ENCODE results near the gene RGL2.

Gene RGL2

GRCh38 chr6:33315793-33316602 is 17.3 kb upstream of the RGL2 start:
- H3K9me3 ChIP-seq (ENCODE audit: low read length): no peaks in the 10 kb centered on the region
- peaks cover 52% of the 10 kb centered on the region for H3K4me1 ChIP-seq (ENCODE audit: insufficient read depth, low read length, severe bottlenecking)
- H3K27me3 ChIP-seq (ENCODE audit: insufficient read depth, low read length): no peaks in the 10 kb centered on the region
- peaks cover 12% of the 10 kb centered on the region for H3K79me2 ChIP-seq (ENCODE audit: insufficient read depth, low read length)
- no peak overlapping the region for H3K9ac ChIP-seq (ENCODE audit: low read length)
- H4K20me1 ChIP-seq (ENCODE audit: insufficient read depth, low read length): no peaks in the 10 kb centered on the region
- H3K36me3 ChIP-seq (ENCODE audit: insufficient read depth, low read length): peaks cover 35% of the 10 kb centered on the region
- H3K4me3 ChIP-seq (ENCODE audit: low read depth, low read length, poor library complexity, severe bottlenecking): no peak overlapping the region
- 0 out of 2 replicates have a peak, but pooled peaks cover 4% of the 10 kb centered on the region for H3F3A ChIP-seq (ENCODE audit: insufficient read depth, low read length)
- no peak overlapping the region for H3K4me2 ChIP-seq (ENCODE audit: low read length)
- H2AFZ ChIP-seq (ENCODE audit: low read length): no peak overlapping the region
- H3K27ac ChIP-seq (ENCODE audit: low read depth, low read length, poor library complexity, severe bottlenecking): no peak overlapping the region
- TF ChIP-seq EZH2 (IDR thresholded peaks at IDR 0.05; ENCODE audit: borderline replicate concordance, low read length): no peak
- no peak for TF ChIP-seq CTCF (IDR thresholded peaks at IDR 0.05; ENCODE audit: low read length)
- no peaks in the 10 kb centered on the region for H3K9me2 ChIP-seq (ENCODE audit: low read depth, low read length)

- no peak overlapping the region for H3K9ac ChIP-seq (ENCODE audit: low read length)
- H3F3A ChIP-seq (ENCODE audit: insufficient read depth, low read length): 0 out of 2 replicates have a peak, but pooled peaks cover 4% of the 10 kb centered on the region
- H3K36me3 ChIP-seq (ENCODE audit: insufficient read depth, low read length): peaks cover 27% of the 10 kb centered on the region
- H3K4me3 ChIP-seq (ENCODE audit: low read depth, low read length, poor library complexity, severe bottlenecking): peak overlapping the region; percentile 85
- H3K79me2 ChIP-seq (ENCODE audit: insufficient read depth, low read length): peaks cover 16% of the 10 kb centered on the region
- H2AFZ ChIP-seq (ENCODE audit: low read length): no peak overlapping the region
- no peaks in the 10 kb centered on the region for H4K20me1 ChIP-seq (ENCODE audit: insufficient read depth, low read length)
- no peak for TF ChIP-seq CTCF (IDR thresholded peaks at IDR 0.05; ENCODE audit: low read length)
- no peak for TF ChIP-seq EZH2 (IDR thresholded peaks at IDR 0.05; ENCODE audit: borderline replicate concordance, low read length)
- no peaks in the 10 kb centered on the region for H3K9me3 ChIP-seq (ENCODE audit: low read length)
- no peaks in the 10 kb centered on the region for H3K9me2 ChIP-seq (ENCODE audit: low read depth, low read length)
- no peaks in the 10 kb centered on the region for H3K27me3 ChIP-seq (ENCODE audit: insufficient read depth, low read length)
- H3K27ac ChIP-seq (ENCODE audit: low read depth, low read length, poor library complexity, severe bottlenecking): peak overlapping the region; percentile 94
- peaks cover 44% of the 10 kb centered on the region for H3K4me1 ChIP-seq (ENCODE audit: insufficient read depth, low read length, severe bottlenecking)
- H3K4me2 ChIP-seq (ENCODE audit: low read length): peak overlapping the region; percentile 89; the same call in 1 of the 2 replicates
These were observed 16.4 kb upstream of the RGL2 start for GRCh38 chr6:33314943-33315792.

GRCh38 chr6:33314515-33314942 is 15.8 kb upstream of the RGL2 start:
- Histone ChIP-seq H3K27ac (ENCODE audit: low read depth, low read length, poor library complexity, severe bottlenecking) (peak overlapping the region; percentile 94), H3K4me2 (ENCODE audit: low read length) (peak overlapping the region; percentile 89), H4K20me1 (ENCODE audit: insufficient read depth, low read length) (no peaks in the 10 kb centered on the region), H3K9me3 (ENCODE audit: low read length) (no peaks in the 10 kb centered on the region), H3K27me3 (ENCODE audit: insufficient read depth, low read length) (no peaks in the 10 kb centered on the region), H3F3A (ENCODE audit: insufficient read depth, low read length) (0 out of 2 replicates have a peak, but pooled peaks cover 4% of the 10 kb centered on the region), H3K4me3 (ENCODE audit: low read depth, low read length, poor library complexity, severe bottlenecking) (peak overlapping the region; percentile 85), H3K9ac (ENCODE audit: low read length) (peak overlapping the region; percentile 83), H3K79me2 (ENCODE audit: insufficient read depth, low read length) (peaks cover 16% of the 10 kb centered on the region), H3K4me1 (ENCODE audit: insufficient read depth, low read length, severe bottlenecking) (peaks cover 37% of the 10 kb centered on the region), H2AFZ (ENCODE audit: low read length) (no peak overlapping the region), H3K9me2 (ENCODE audit: low read depth, low read length) (no peaks in the 10 kb centered on the region), H3K36me3 (ENCODE audit: insufficient read depth, low read length) (peaks cover 20% of the 10 kb centered on the region)
- TF ChIP-seq EZH2 (IDR thresholded peaks at IDR 0.05; ENCODE audit: borderline replicate concordance, low read length) (no peak), CTCF (IDR thresholded peaks at IDR 0.05; ENCODE audit: low read length) (no peak)

All from OCI-LY1 (cell line).